Measurements from ENCODE around the gene ACD. TPM values are rescaled to one million over a fixed set of nuclear protein-coding genes. Genes with fewer than 3 reads are reported as not detected.

The ACD gene
- total RNA-seq, 4 donors from 2014 or later, result 18.7 to 31.1 (median 23.4) TPM

- 21 to 24% methylated on average over 27 to 34 of the region's 34 CpGs for WGBS, 2 donors
- no peak for DNase-seq (ENCODE audit: low spot score in 2 of 2)
- intact Hi-C loops (cut with DNase I; ENCODE audit: low total_unique reads), result no loop called here
- no peak overlapping the region for H3K4me3 ChIP-seq (ENCODE audit: low read depth, poor library complexity, severe bottlenecking)
- TF ChIP-seq POLR2A (IDR thresholded peaks at IDR 0.05) (no peak), CTCF (IDR thresholded peaks at IDR 0.05) (no peak)
These were observed 10.5 kb downstream of the ACD start for GRCh38 chr16:67649494-67649931.

- intact Hi-C loops (cut with DNase I; ENCODE audit: low total_unique reads), result no loop called here
- WGBS, 2 donors, result 53 to 55% methylated on average over 29 to 35 of the region's 35 CpGs
- TF ChIP-seq POLR2A (IDR thresholded peaks at IDR 0.05) (no peak), CTCF (IDR thresholded peaks at IDR 0.05) (no peak)
- no peak overlapping the region for H3K4me3 ChIP-seq (ENCODE audit: low read depth, poor library complexity, severe bottlenecking)
- no peak for DNase-seq (ENCODE audit: low spot score in 2 of 2)
These were observed 11.2 kb downstream of the ACD start for GRCh38 chr16:67648764-67649407.

GRCh38 chr16:67648088-67648763 is 11.8 kb downstream of the ACD start:
- TF ChIP-seq POLR2A (IDR thresholded peaks at IDR 0.05), result no peak
- no peak for TF ChIP-seq CTCF (IDR thresholded peaks at IDR 0.05)
- DNase-seq (ENCODE audit: low spot score in 2 of 2), result no peak
- 20 to 40% methylated on average over 27 to 44 of the region's 65 CpGs for WGBS, 2 donors
- intact Hi-C loops (cut with DNase I; ENCODE audit: low total_unique reads), result no loop called here
- H3K4me3 ChIP-seq (ENCODE audit: low read depth, poor library complexity, severe bottlenecking), result no peak overlapping the region

GRCh38 chr16:67647681-67648080 is 12.4 kb downstream of the ACD start:
- H3K4me3 ChIP-seq (ENCODE audit: low read depth, poor library complexity, severe bottlenecking), result no peak overlapping the region
- TF ChIP-seq POLR2A (IDR thresholded peaks at IDR 0.05) (no peak), CTCF (IDR thresholded peaks at IDR 0.05) (no peak)
- intact Hi-C loops (cut with DNase I; ENCODE audit: low total_unique reads), result no loop called here
- WGBS, 2 donors, result 72 to 76% methylated on average over 6 to 10 of the region's 13 CpGs
- DNase-seq (ENCODE audit: low spot score in 2 of 2), result no peak

GRCh38 chr16:67647111-67647651 is 12.9 kb downstream of the ACD start:
- DNase-seq (ENCODE audit: low spot score in 2 of 2), result no peak
- intact Hi-C loops (cut with DNase I; ENCODE audit: low total_unique reads), result no loop called here
- H3K4me3 ChIP-seq (ENCODE audit: low read depth, poor library complexity, severe bottlenecking), result no peak overlapping the region
- TF ChIP-seq POLR2A (IDR thresholded peaks at IDR 0.05) (no peak), CTCF (IDR thresholded peaks at IDR 0.05) (no peak)
- whole genome bisulfite sequencing, 2 donors, result 64 to 67% methylated on average over 11 to 14 of the region's 15 CpGs

Data from lower leg skin (tissue), 4 donors.